Stomach (tissue), 9 donors: ENCODE data around the gene CACNB2. TPM values are rescaled to one million over a fixed set of nuclear protein-coding genes. Genes with fewer than 3 reads are reported as not detected.

Experiments
- DNase-seq, 2 donors: peaks; one replicate each; pipeline versions ENCODE4 v3.0.0 to v3.0.0-alpha.2; 2013 to 2019
- H3K27ac ChIP-seq, 5 donors: fragments of 200-600 bp in 4 of 5; sonication (generic) in 4 of 5; one replicate each; pipeline ENCODE4 v1.5.1; 2013 to 2019; ENCODE audit warnings: mild to moderate bottlenecking in 1 of 5, moderate library complexity in 1 of 5
- H3K27me3 ChIP-seq, 3 donors: fragments of 200-600 bp; sonication (generic); one replicate each; pipeline ENCODE4 v1.5.1; 2017 to 2019; ENCODE audit warnings: mixed run types in 1 of 3
- H3K36me3 ChIP-seq, 4 donors: fragments of 200-600 bp; sonication (generic); 1 replicate in 3 of 4; 2 replicates in 1 of 4; pipeline ENCODE4 v1.5.1; 2016 to 2019
- H3K4me1 ChIP-seq, 4 donors: fragments of 200-600 bp; sonication (generic); one replicate each; pipeline ENCODE4 v1.5.1; 2016 to 2019
- H3K4me3 ChIP-seq, 4 donors: fragments of 200-600 bp; sonication (generic) in 3 of 4; one replicate each; pipeline ENCODE4 v1.5.1; 2016 to 2019; ENCODE audit warnings: mild to moderate bottlenecking in 1 of 4
- H3K9me3 ChIP-seq, 4 donors: fragments of 200-600 bp; sonication (generic); one replicate each; pipeline ENCODE4 v1.5.1; 2016 to 2019
- EP300 ChIP-seq: sonication (generic); formaldehyde crosslinking; IDR thresholded peaks from one replicate; pipeline ENCODE4 v1.6.1; 2017; ENCODE audit warnings: antibody characterized with exemption
- POLR2A ChIP-seq, 4 donors: fragments of 450-650 bp; IDR thresholded peaks; one replicate each; pipeline ENCODE4 v1.6.1; 2016; ENCODE audit warnings: antibody characterized with exemption in 4 of 4, control low read depth in 2 of 4, mild to moderate bottlenecking in 1 of 4, moderate library complexity in 1 of 4
- POLR2AphosphoS5 ChIP-seq, 3 donors: sonication (generic); formaldehyde crosslinking; IDR thresholded peaks; one replicate each; pipeline ENCODE4 v1.6.1; 2016; ENCODE audit warnings: antibody characterized with exemption in 3 of 3
- WGBS, 5 donors: extraction: QIAGEN DNeasy Blood & Tissue Kit in 3 of 5; methylation state at CpG; one replicate each; pipeline versions ENCODE4 v1.1.5 to v1.1.7; 2013 to 2018; 5-methylcytosine and 5-hydroxymethylcytosine counted together
- intact Hi-C: fragments of 100-400 bp; cut with DNase I; formaldehyde crosslinking; loops from one replicate; pipeline ENCODE4 v1.15.1; 2023; ENCODE audit warnings: low total_unique reads
- polyA plus RNA-seq, 3 donors: library from polyadenylated mRNA; stranded (reverse); fragments of 200-250 nt; gene quantifications; one replicate each; pipeline ENCODE4 v1.2.3, GENCODE V29; 2013
- total RNA-seq, 5 donors: library from RNA; depleted of rRNA; stranded (reverse); fragments of >200 nt; gene quantifications; one replicate each; pipeline versions ENCODE4 v1.1.0 to v1.2.3, GENCODE V29; 2014 to 2016
- TF ChIP-seq, protein P1 (sequence below), 7 experiments: fragments of 450-650 bp in 4 of 7; fragments of 200-600 bp in 3 of 7; sonication (generic) in 3 of 7; IDR thresholded peaks; one replicate each; pipeline ENCODE4 v1.5.1; 2016 to 2019; ENCODE audit warnings: antibody characterized with exemption in 7 of 7, control low read depth in 2 of 7, mild to moderate bottlenecking in 1 of 7
- donor health status: healthy with polysubstance abuse.
- donor health status: Bipolar disorder and iron deficiency.
- donor health status: healthy.

The CACNB2 gene
- total and polyA plus RNA-seq, 8 donors, result 0.31 to 42.9 (median 14.3) TPM

- Histone ChIP-seq H3K27ac (no peak overlapping the region), H3K4me1 (peaks cover 0 to 5% (median 0%) of the 10 kb centered on the region in 4 donors), H3K36me3 (no peaks in the 10 kb centered on the region), H3K9me3 (no peaks in the 10 kb centered on the region), H3K4me3 (no peak overlapping the region), H3K27me3 (no peaks in the 10 kb centered on the region)
- no peak for DNase-seq
- WGBS, 5 donors, result 86 to 96% (median 93%) methylated on average over 3 of the region's 3 CpGs
- intact Hi-C loops, result no loop called here
- TF ChIP-seq, protein P1, sequence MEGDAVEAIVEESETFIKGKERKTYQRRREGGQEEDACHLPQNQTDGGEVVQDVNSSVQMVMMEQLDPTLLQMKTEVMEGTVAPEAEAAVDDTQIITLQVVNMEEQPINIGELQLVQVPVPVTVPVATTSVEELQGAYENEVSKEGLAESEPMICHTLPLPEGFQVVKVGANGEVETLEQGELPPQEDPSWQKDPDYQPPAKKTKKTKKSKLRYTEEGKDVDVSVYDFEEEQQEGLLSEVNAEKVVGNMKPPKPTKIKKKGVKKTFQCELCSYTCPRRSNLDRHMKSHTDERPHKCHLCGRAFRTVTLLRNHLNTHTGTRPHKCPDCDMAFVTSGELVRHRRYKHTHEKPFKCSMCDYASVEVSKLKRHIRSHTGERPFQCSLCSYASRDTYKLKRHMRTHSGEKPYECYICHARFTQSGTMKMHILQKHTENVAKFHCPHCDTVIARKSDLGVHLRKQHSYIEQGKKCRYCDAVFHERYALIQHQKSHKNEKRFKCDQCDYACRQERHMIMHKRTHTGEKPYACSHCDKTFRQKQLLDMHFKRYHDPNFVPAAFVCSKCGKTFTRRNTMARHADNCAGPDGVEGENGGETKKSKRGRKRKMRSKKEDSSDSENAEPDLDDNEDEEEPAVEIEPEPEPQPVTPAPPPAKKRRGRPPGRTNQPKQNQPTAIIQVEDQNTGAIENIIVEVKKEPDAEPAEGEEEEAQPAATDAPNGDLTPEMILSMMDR (IDR thresholded peaks at IDR 0.05), result no peak
- no peak for TF ChIP-seq POLR2A (IDR thresholded peaks at IDR 0.05)
- no peak for TF ChIP-seq EP300
- TF ChIP-seq POLR2AphosphoS5 (IDR thresholded peaks at IDR 0.05), result no peak
These were observed 316.8 kb downstream of the CACNB2 start for GRCh38 chr10:18456984-18457383.

- intact Hi-C loops, result no loop called here
- DNase-seq, result no peak
- TF ChIP-seq, protein P1 (IDR thresholded peaks at IDR 0.05), result no peak
- Histone ChIP-seq H3K4me1 (peaks cover 0 to 5% (median 0%) of the 10 kb centered on the region in 4 donors), H3K27ac (no peak overlapping the region), H3K36me3 (no peaks in the 10 kb centered on the region), H3K4me3 (no peak overlapping the region), H3K27me3 (no peaks in the 10 kb centered on the region), H3K9me3 (no peaks in the 10 kb centered on the region)
- WGBS, 5 donors, result 61 to 72% (median 67%) methylated on average over 2 of the region's 2 CpGs
These were observed 319.8 kb downstream of the CACNB2 start for GRCh38 chr10:18460032-18460431.

DNA sequence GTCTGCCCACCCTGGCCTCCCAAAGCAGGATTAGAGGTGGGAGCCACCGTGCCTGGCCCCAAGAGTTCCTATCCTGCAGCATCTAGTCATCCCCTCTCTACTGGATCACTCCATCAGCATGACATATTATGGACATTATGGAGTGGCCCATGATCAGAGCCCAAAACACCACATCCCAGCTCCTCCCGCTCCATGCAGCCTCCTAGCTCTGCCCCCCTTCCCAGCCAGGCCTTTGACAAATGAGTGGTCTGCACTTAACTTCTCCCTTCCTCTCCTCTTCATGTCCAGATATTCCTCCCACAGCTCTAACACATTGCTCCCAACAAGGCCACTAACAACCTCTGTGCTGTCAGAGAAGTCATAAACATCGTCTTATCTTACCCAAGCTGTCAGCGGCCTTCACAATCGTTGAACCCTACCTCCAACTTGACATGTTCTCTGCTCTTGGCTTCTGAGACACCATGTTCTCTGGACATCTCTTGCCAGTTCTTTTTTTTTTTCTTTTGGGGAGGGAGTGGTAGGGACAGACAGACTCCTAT is 323.5 kb downstream of the CACNB2 start:
- Histone ChIP-seq H3K27me3 (no peaks in the 10 kb centered on the region), H3K27ac (no peak overlapping the region), H3K4me1 (peaks cover 0 to 5% (median 0%) of the 10 kb centered on the region in 4 donors), H3K9me3 (no peaks in the 10 kb centered on the region), H3K4me3 (no peak overlapping the region), H3K36me3 (no peaks in the 10 kb centered on the region)
- DNase-seq, result no peak
- WGBS, 5 donors, result 82 to 91% (median 88%) methylated on average over 5 of the region's 5 CpGs
- intact Hi-C loops, result no loop called here
- TF ChIP-seq POLR2A (IDR thresholded peaks at IDR 0.05) (no peak), POLR2AphosphoS5 (IDR thresholded peaks at IDR 0.05) (no peak), EP300 (no peak)
- TF ChIP-seq, protein P1 (IDR thresholded peaks at IDR 0.05), result no peak

- no peak for DNase-seq
- Histone ChIP-seq H3K9me3 (no peaks in the 10 kb centered on the region), H3K36me3 (no peaks in the 10 kb centered on the region), H3K27me3 (no peaks in the 10 kb centered on the region), H3K4me3 (no peak overlapping the region), H3K27ac (no peak overlapping the region), H3K4me1 (no peaks in the 10 kb centered on the region)
- TF ChIP-seq, protein P1 (IDR thresholded peaks at IDR 0.05), result no peak
- TF ChIP-seq POLR2A (IDR thresholded peaks at IDR 0.05) (no peak), EP300 (no peak), POLR2AphosphoS5 (IDR thresholded peaks at IDR 0.05) (no peak)
- intact Hi-C loops, result no loop called here
- 61 to 81% (median 71%) methylated on average over 2 of the region's 2 CpGs for WGBS, 5 donors
These were observed 328.9 kb downstream of the CACNB2 start for GRCh38 chr10:18469125-18469524.
